ENCODE results near the gene MFN2. TPM values are rescaled to one million over a fixed set of nuclear protein-coding genes. Genes with fewer than 3 reads are reported as not detected.

The MFN2 gene
- total and polyA plus RNA-seq, 2 donors = 26.6 to 88.6 TPM

GRCh38 chr1:12047120-12047876 lies 67.1 kb downstream of the MFN2 start:
- Histone ChIP-seq H3K4me3 (ENCODE audit: low read depth, low read length) (no peak overlapping the region), H3K4me1 (ENCODE audit: insufficient read depth) (no peaks in the 10 kb centered on the region), H3K27ac (ENCODE audit: low read depth) (no peak overlapping the region), H3K36me3 (ENCODE audit: insufficient read depth) (no peaks in the 10 kb centered on the region)
- 65% methylated on average over 18 of the region's 18 CpGs for WGBS
- DNase-seq (ENCODE audit: extremely low spot score) = no peak

GRCh38 chr1:12048372-12048771 lies 68.1 kb downstream of the MFN2 start:
- Histone ChIP-seq H3K4me1 (ENCODE audit: insufficient read depth) (no peaks in the 10 kb centered on the region), H3K4me3 (ENCODE audit: low read depth, low read length) (no peak overlapping the region), H3K27ac (ENCODE audit: low read depth) (no peak overlapping the region), H3K36me3 (ENCODE audit: insufficient read depth) (no peaks in the 10 kb centered on the region)
- WGBS = 42% methylated on average over 2 of the region's 2 CpGs
- no peak for DNase-seq (ENCODE audit: extremely low spot score)

- 76% methylated on average over 4 of the region's 4 CpGs for WGBS
- H3K4me1 ChIP-seq (ENCODE audit: insufficient read depth) = no peaks in the 10 kb centered on the region
- no peak for DNase-seq (ENCODE audit: extremely low spot score)
- no peaks in the 10 kb centered on the region for H3K36me3 ChIP-seq (ENCODE audit: insufficient read depth)
- H3K4me3 ChIP-seq (ENCODE audit: low read depth, low read length) = no peak overlapping the region
- no peak overlapping the region for H3K27ac ChIP-seq (ENCODE audit: low read depth)
These were observed 69.4 kb downstream of the MFN2 start for GRCh38 chr1:12049616-12050015.

GRCh38 chr1:12051361-12051760 lies 71.1 kb downstream of the MFN2 start:
- Histone ChIP-seq H3K27ac (ENCODE audit: low read depth) (no peak overlapping the region), H3K4me3 (ENCODE audit: low read depth, low read length) (no peak overlapping the region), H3K36me3 (ENCODE audit: insufficient read depth) (no peaks in the 10 kb centered on the region), H3K4me1 (ENCODE audit: insufficient read depth) (no peaks in the 10 kb centered on the region)
- no peak for DNase-seq (ENCODE audit: extremely low spot score)
- WGBS = 100% methylated on average over 1 of the region's 1 CpG

- no peak overlapping the region for H3K27ac ChIP-seq (ENCODE audit: low read depth)
- H3K4me1 ChIP-seq (ENCODE audit: insufficient read depth) = no peaks in the 10 kb centered on the region
- no peak for DNase-seq (ENCODE audit: extremely low spot score)
- WGBS = 13% methylated on average over 9 of the region's 9 CpGs
- no peaks in the 10 kb centered on the region for H3K36me3 ChIP-seq (ENCODE audit: insufficient read depth)
- H3K4me3 ChIP-seq (ENCODE audit: low read depth, low read length) = no peak overlapping the region
These were observed 71.8 kb downstream of the MFN2 start for GRCh38 chr1:12052008-12052573.

GRCh38 chr1:12052997-12053686 lies 72.9 kb downstream of the MFN2 start:
- H3K27ac ChIP-seq (ENCODE audit: low read depth) = no peak overlapping the region
- no peak for DNase-seq (ENCODE audit: extremely low spot score)
- no peak overlapping the region for H3K4me3 ChIP-seq (ENCODE audit: low read depth, low read length)
- H3K36me3 ChIP-seq (ENCODE audit: insufficient read depth) = no peaks in the 10 kb centered on the region
- no peaks in the 10 kb centered on the region for H3K4me1 ChIP-seq (ENCODE audit: insufficient read depth)
- WGBS = 54% methylated on average over 14 of the region's 14 CpGs

- Histone ChIP-seq H3K4me1 (ENCODE audit: insufficient read depth) (no peaks in the 10 kb centered on the region), H3K36me3 (ENCODE audit: insufficient read depth) (no peaks in the 10 kb centered on the region), H3K4me3 (ENCODE audit: low read depth, low read length) (no peak overlapping the region), H3K27ac (ENCODE audit: low read depth) (no peak overlapping the region)
- WGBS = 81% methylated on average over 13 of the region's 13 CpGs
- no peak for DNase-seq (ENCODE audit: extremely low spot score)
These were observed 73.7 kb downstream of the MFN2 start for GRCh38 chr1:12053752-12054548.

- DNase-seq (ENCODE audit: extremely low spot score) = no peak
- no peaks in the 10 kb centered on the region for H3K4me1 ChIP-seq (ENCODE audit: insufficient read depth)
- no peak overlapping the region for H3K27ac ChIP-seq (ENCODE audit: low read depth)
- H3K4me3 ChIP-seq (ENCODE audit: low read depth, low read length) = no peak overlapping the region
- H3K36me3 ChIP-seq (ENCODE audit: insufficient read depth) = no peaks in the 10 kb centered on the region
- 80% methylated on average over 6 of the region's 6 CpGs for WGBS
These were observed 75.0 kb downstream of the MFN2 start for GRCh38 chr1:12055259-12055658.

GRCh38 chr1:12056331-12056841 lies 76.1 kb downstream of the MFN2 start:
- Histone ChIP-seq H3K4me3 (ENCODE audit: low read depth, low read length) (no peak overlapping the region), H3K4me1 (ENCODE audit: insufficient read depth) (no peaks in the 10 kb centered on the region), H3K36me3 (ENCODE audit: insufficient read depth) (no peaks in the 10 kb centered on the region), H3K27ac (ENCODE audit: low read depth) (no peak overlapping the region)
- DNase-seq (ENCODE audit: extremely low spot score) = no peak
- 93% methylated on average over 16 of the region's 16 CpGs for WGBS

- Histone ChIP-seq H3K4me1 (ENCODE audit: insufficient read depth) (no peaks in the 10 kb centered on the region), H3K36me3 (ENCODE audit: insufficient read depth) (no peaks in the 10 kb centered on the region), H3K27ac (ENCODE audit: low read depth) (no peak overlapping the region), H3K4me3 (ENCODE audit: low read depth, low read length) (no peak overlapping the region)
- DNase-seq (ENCODE audit: extremely low spot score) = no peak
These were observed 77.1 kb downstream of the MFN2 start for GRCh38 chr1:12057382-12057781.

- H3K36me3 ChIP-seq (ENCODE audit: insufficient read depth) = no peaks in the 10 kb centered on the region
- no peaks in the 10 kb centered on the region for H3K4me1 ChIP-seq (ENCODE audit: insufficient read depth)
- no peak overlapping the region for H3K27ac ChIP-seq (ENCODE audit: low read depth)
- no peak overlapping the region for H3K4me3 ChIP-seq (ENCODE audit: low read depth, low read length)
- 88% methylated on average over 4 of the region's 4 CpGs for WGBS
- no peak for DNase-seq (ENCODE audit: extremely low spot score)
These were observed 77.9 kb downstream of the MFN2 start for GRCh38 chr1:12057940-12058687.

GRCh38 chr1:12059226-12059625 lies 79.0 kb downstream of the MFN2 start:
- no peak for DNase-seq (ENCODE audit: extremely low spot score)
- H3K36me3 ChIP-seq (ENCODE audit: insufficient read depth) = no peaks in the 10 kb centered on the region
- no peaks in the 10 kb centered on the region for H3K4me1 ChIP-seq (ENCODE audit: insufficient read depth)
- no peak overlapping the region for H3K4me3 ChIP-seq (ENCODE audit: low read depth, low read length)
- no peak overlapping the region for H3K27ac ChIP-seq (ENCODE audit: low read depth)
- 79% methylated on average over 3 of the region's 3 CpGs for WGBS

Measured in urinary bladder (tissue), 4 donors.